Transverse colon (tissue), 4 donors: ENCODE results near the gene SMIM20. TPM values are rescaled to one million over a fixed set of nuclear protein-coding genes. Genes with fewer than 3 reads are reported as not detected.

Experiments
- DNase-seq: peaks from one replicate; pipeline ENCODE4 v3.0.0-alpha.2; 2019
- H3K27ac ChIP-seq, 4 donors: fragments of 200-600 bp; sonication (generic); 2 replicates each; pipeline ENCODE4 v1.5.1; 2016 to 2018; ENCODE audit warnings: inconsistent platforms in 4 of 4
- H3K27me3 ChIP-seq: fragments of 200-600 bp; sonication (generic); 2 replicates; pipeline ENCODE4 v1.5.1; 2017; ENCODE audit warnings: inconsistent platforms
- H3K36me3 ChIP-seq, 4 donors: fragments of 200-600 bp; sonication (generic); 2 replicates each; pipeline ENCODE4 v1.5.1; 2017 to 2019; ENCODE audit warnings: inconsistent platforms in 4 of 4
- H3K4me1 ChIP-seq, 4 donors: fragments of 200-600 bp; sonication (generic); 2 replicates each; pipeline ENCODE4 v1.5.1; 2017 to 2020; ENCODE audit warnings: inconsistent platforms in 4 of 4
- H3K4me3 ChIP-seq, 4 donors: fragments of 200-600 bp; sonication (generic); 1 replicate in 1 of 4; 2 replicates in 3 of 4; pipeline versions ENCODE4 v1.5.1 to v1.6.1; 2017 to 2019; ENCODE audit warnings: inconsistent platforms in 4 of 4
- H3K9me3 ChIP-seq, 2 donors: fragments of 200-600 bp; sonication (generic); 2 replicates each; pipeline ENCODE4 v1.5.1; 2017 to 2019; ENCODE audit warnings: inconsistent platforms in 2 of 2
- CTCF ChIP-seq, 5 experiments: fragments of 200-600 bp in 3 of 5; fragments of 450-650 bp in 2 of 5; sonication (generic) in 3 of 5; IDR thresholded peaks; 1 replicate in 2 of 5; 2 replicates in 3 of 5; pipeline ENCODE4 v1.5.1; 2016 to 2017; ENCODE audit warnings: antibody characterized with exemption in 5 of 5, inconsistent platforms in 3 of 5, mild to moderate bottlenecking in 2 of 5, moderate library complexity in 1 of 5
- EP300 ChIP-seq: sonication (generic); formaldehyde crosslinking; IDR thresholded peaks from one replicate; pipeline ENCODE4 v1.6.1; 2017; ENCODE audit warnings: antibody characterized with exemption, low read depth
- POLR2A ChIP-seq: fragments of 450-650 bp; IDR thresholded peaks from one replicate; pipeline ENCODE4 v1.6.1; 2016; ENCODE audit warnings: antibody characterized with exemption, mild to moderate bottlenecking, moderate library complexity
- POLR2AphosphoS5 ChIP-seq, 3 donors: sonication (generic); formaldehyde crosslinking; IDR thresholded peaks; one replicate each; pipeline ENCODE4 v1.6.1; 2016; ENCODE audit warnings: antibody characterized with exemption in 3 of 3
- WGBS, 2 donors: methylation state at CpG; one replicate each; pipeline ENCODE4 v1.1.5; 2018; ENCODE audit warnings: low coverage in 1 of 2; 5-methylcytosine and 5-hydroxymethylcytosine counted together
- in situ Hi-C, 4 donors: fragments of 200-750 bp; cut with MboI; loops; one replicate each; pipeline versions ENCODE4 v1.15.0 to v1.15.1; 2017; ENCODE audit warnings: low sequenced_read_pairs in 3 of 4, low pct_ligation_motif_present in 1 of 4, low pct_unique_long_range_greater_than_20kb in 1 of 4
- intact Hi-C: fragments of 100-400 bp; cut with DNase I; formaldehyde crosslinking; loops from one replicate; pipeline ENCODE4 v1.15.1; 2023; ENCODE audit warnings: low total_unique reads
- total RNA-seq, 4 donors: library from RNA; depleted of rRNA; stranded (reverse); fragments of >200 nt; gene quantifications; one replicate each; pipeline ENCODE4 v1.1.0, GENCODE V29; 2016

Gene SMIM20
- total RNA-seq, 4 donors from 2014 or later = 1.8 to 46.8 (median 16.4) TPM

- in situ Hi-C loops (no loop called here), intact Hi-C loops (no loop called here)
- Histone ChIP-seq H3K4me1 (no peaks in the 10 kb centered on the region), H3K27me3 (no peaks in the 10 kb centered on the region), H3K9me3 (no peaks in the 10 kb centered on the region), H3K36me3 (no peaks in the 10 kb centered on the region), H3K4me3 (no peak overlapping the region), H3K27ac (no peak overlapping the region)
- TF ChIP-seq CTCF (IDR thresholded peaks at IDR 0.05) (no peak), POLR2AphosphoS5 (IDR thresholded peaks at IDR 0.05) (no peak), EP300 (no peak), POLR2A (no peak)
- WGBS, 2 donors = 36 to 47% methylated on average over 5 of the region's 5 CpGs
- DNase-seq = no peak
These were observed 29.8 kb upstream of the SMIM20 start for GRCh38 chr4:25884031-25884782.

GRCh38 chr4:25888781-25889180 lies 25.2 kb upstream of the SMIM20 start:
- TF ChIP-seq CTCF (IDR thresholded peaks at IDR 0.05) (no peak), POLR2AphosphoS5 (IDR thresholded peaks at IDR 0.05) (no peak), EP300 (no peak), POLR2A (no peak)
- H3K27me3 ChIP-seq = no peaks in the 10 kb centered on the region
- H3K36me3 ChIP-seq = no peaks in the 10 kb centered on the region
- no peak for DNase-seq
- no peak overlapping the region for H3K27ac ChIP-seq
- H3K9me3 ChIP-seq = no peaks in the 10 kb centered on the region
- no peak overlapping the region for H3K4me3 ChIP-seq
- in situ Hi-C loops (no loop called here), intact Hi-C loops (no loop called here)
- H3K4me1 ChIP-seq = no peaks in the 10 kb centered on the region

GRCh38 chr4:25889589-25890503 lies 24.2 kb upstream of the SMIM20 start:
- intact Hi-C loops = no loop called here
- Histone ChIP-seq H3K27ac (no peak overlapping the region), H3K4me3 (no peak overlapping the region), H3K9me3 (no peaks in the 10 kb centered on the region), H3K4me1 (no peaks in the 10 kb centered on the region), H3K36me3 (no peaks in the 10 kb centered on the region), H3K27me3 (no peaks in the 10 kb centered on the region)
- DNase-seq = no peak
- in situ Hi-C loops = no loop called here
- TF ChIP-seq CTCF (IDR thresholded peaks at IDR 0.05) = no peak
- no peak for TF ChIP-seq EP300
- no peak for TF ChIP-seq POLR2A
- 92 to 94% methylated on average over 3 to 14 of the region's 14 CpGs for WGBS, 2 donors
